ENCODE measurements around the gene OR4C45.
"Not testable (repeated sequence)": the region's sequence is repeated elsewhere in the genome, so short reads cannot be mapped to it uniquely, and the experiment has no call there.

The OR4C45 gene

DNA sequence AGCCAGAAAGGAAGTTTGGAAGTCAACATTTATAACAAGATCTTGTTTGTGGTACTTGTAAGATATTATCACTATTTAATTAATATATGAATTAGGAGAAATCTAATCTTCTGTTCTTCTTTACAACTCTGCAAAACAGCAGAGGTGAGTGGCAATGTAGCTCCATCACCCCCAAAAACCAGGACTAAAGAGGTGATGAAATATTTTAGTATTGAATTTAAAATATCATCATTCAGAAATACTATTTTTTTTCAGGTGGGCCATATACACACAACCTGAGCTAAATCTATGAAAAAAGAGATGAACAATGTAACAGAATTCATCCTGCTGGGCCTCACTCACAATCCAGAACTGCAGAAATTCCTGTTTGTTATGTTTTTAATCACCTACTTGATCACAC lies at the start of gene OR4C45:
Gene OR4C45, plus strand, starts transcription at position 301 of the 400 bp plus-strand sequence.
- DNase-seq (ENCODE audit: low read depth) = no peak

DNA sequence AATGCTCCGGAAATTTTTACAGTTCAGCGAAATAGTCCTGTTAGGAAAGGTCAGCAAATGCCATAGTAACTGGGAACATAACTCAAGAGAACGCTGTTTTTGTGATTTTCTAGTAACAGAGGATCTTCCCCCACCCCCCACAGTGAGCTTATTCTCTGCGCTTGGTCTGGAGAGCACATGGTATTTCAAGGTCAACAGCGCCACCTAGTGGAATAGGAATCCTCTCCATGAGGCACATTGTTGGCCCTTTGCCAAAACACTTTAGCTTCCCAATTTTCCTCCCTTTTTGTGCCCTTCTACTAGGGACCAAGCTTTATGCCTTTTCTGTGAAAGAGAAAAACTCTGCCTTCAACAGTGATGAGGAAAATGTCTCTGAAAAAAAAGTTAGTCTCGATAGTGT lies 37.1 kb upstream of the OR4C45 start:
- peak; percentile 3 for DNase-seq (ENCODE audit: low read depth)

DNA sequence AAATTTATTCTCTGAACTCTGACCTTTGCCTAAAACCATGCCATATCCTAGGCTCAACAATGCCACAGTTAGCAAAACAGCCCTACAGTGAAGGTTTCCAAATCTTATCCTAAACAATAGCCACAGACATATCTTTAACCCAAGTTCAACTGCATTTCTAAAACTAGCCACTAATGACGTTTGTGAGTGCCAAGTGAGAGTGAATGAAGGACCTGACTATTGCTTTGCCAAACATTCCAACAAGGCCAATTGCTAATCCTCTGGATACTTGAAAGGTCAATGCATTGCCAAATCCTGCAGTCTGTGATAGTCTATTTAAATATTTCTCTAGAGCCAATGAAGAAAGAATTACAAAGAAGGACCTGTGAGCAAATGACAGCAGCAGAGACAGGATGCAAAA lies 2.5 kb upstream of the OR4C45 start:
- no peak for DNase-seq (ENCODE audit: low read depth)

DNA sequence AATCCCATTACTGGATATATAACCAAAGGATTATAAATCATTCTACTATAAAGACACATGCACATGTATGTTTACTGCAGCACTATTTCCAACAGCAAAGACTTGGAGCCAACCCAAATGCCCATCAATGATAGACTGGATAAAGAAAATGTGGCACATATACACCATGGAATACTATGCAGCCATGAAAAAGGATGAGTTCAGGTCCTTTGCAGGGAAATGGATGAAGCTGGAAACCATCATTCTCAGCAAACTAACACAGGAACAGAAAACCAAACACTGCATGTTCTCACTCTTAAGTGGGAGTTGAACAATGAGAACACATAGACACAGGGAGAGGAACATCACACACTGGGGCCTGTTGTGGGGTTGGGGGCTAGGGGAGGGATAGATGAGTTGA lies 3.6 kb downstream of the OR4C45 start:
- not testable (repeated sequence) for DNase-seq (ENCODE audit: low read depth)

DNA sequence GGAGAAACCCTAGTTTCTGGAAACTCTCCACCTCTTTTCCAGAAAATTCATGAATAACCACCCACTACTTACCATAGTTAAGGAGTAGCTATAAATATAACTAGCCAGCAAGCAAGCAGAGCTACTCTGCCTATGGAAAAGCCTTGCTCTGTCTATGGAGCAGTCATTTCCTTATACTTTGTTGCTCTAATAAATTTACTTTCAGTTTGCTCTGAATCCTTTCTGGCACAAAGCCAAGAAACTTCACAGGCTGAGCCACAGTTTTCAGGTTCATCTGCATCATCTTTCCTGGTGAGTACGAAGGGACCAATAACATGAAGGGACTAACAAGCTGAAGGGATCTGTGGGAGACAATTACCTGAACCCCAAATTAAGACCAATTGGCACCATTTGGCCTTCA lies 4.6 kb downstream of the OR4C45 start:
- DNase-seq (ENCODE audit: low read depth) = no peak

- no peak for DNase-seq (ENCODE audit: low read depth)
These were observed 12.0 kb downstream of the OR4C45 start for GRCh38 chr11:50044647-50045046.

GRCh38 chr11:50063056-50063455 lies 30.4 kb downstream of the OR4C45 start:
- DNase-seq (ENCODE audit: low read depth) = not testable (repeated sequence)

GRCh38 chr11:50070389-50070788 lies 37.7 kb downstream of the OR4C45 start:
- no peak for DNase-seq (ENCODE audit: low read depth)

- no peak for DNase-seq (ENCODE audit: low read depth)
These were observed 39.0 kb downstream of the OR4C45 start for GRCh38 chr11:50071584-50072225.

GRCh38 chr11:50072226-50073112 lies 39.8 kb downstream of the OR4C45 start:
- no peak for DNase-seq (ENCODE audit: low read depth)

GRCh38 chr11:50073113-50074105 lies 40.7 kb downstream of the OR4C45 start:
- no peak for DNase-seq (ENCODE audit: low read depth)

DNA sequence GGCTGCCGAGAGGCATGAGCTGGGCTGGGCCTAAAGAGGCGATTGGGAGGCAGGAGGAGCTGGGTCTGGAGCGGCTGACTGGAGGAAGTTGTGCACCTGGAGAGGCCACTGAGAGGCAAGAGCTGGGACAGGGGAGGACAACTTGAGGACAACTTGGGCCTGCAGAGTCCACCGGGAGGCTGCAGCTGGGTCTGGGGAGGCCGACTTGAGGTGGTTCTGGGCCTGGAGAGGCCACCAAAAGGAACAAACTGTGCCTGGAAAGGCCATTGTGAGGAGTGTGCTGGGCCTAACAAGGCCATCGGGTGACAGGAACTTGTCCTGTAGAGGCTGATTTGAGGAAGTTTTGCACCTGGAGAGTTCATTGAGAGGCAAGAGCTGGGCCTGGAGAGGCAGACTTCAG lies 41.5 kb downstream of the OR4C45 start:
- no peak for DNase-seq (ENCODE audit: low read depth)

- no peak for DNase-seq (ENCODE audit: low read depth)
These were observed 43.2 kb downstream of the OR4C45 start for GRCh38 chr11:50075856-50076255.

DNA sequence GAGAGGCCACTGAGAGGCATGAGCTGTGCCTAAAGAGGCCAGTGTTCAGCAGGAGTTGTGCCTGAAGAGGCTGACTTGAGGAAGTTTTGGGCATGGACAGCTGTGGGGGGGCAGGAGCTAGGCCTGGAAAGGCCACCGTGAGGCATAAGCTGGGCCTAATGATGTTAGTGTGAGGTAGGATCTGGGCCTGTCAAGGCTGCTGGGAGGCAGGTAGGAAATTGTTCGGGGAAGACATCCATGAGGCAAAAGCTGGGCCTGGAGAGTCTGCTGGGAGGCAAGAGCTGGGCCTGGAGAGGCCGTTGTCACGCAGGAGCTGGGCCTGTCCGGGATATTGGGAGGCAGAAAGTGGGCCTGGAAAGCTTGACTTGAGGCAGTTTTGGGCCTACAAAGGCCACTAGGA lies 44.9 kb downstream of the OR4C45 start:
- DNase-seq (ENCODE audit: low read depth) = no peak

- DNase-seq (ENCODE audit: low read depth) = no peak
These were observed 45.3 kb downstream of the OR4C45 start for GRCh38 chr11:50078001-50078400.

DNA sequence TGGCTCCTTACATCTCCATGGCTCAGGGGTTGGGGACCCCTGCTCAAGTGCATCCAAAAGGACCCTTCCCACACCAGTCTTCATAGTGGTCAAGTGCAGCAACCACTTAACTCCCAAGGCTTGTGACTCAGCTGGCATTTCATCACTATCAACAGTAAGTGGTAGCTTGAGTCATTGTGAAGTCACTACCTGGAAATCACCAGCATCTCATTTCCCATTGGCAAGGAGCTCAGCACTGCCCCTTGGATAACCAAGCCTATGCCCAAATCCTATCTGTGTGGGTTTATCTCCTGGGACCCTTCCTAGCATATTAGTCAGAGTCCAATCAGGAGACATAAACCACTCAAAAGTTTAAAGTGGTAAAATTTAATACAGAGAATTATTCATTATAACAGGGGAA lies 46.3 kb downstream of the OR4C45 start:
- not testable (repeated sequence) for DNase-seq (ENCODE audit: low read depth)

DNA sequence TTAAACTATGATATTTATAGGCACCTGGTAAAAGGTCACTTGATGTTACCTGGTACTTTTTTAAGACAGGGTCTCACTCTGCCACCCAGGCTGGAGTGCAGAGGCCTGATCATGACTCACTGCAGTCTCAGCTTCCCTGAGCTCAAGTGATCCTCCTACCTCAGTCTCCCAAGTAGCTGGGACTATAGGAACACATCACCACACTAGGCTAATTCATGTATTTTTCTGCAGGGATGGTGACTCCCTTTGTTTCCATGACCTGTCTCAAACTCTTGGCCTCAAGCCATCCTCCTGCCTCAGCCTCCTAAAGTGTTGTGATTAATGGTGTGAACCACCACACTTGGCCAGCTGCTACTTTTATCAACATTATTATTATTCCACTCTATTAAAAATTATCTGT lies 47.6 kb downstream of the OR4C45 start:
- DNase-seq (ENCODE audit: low read depth) = no peak

Data from GM04503 (cell line).